Left ventricle myocardium inferior (tissue), 1 donor: Measurements from ENCODE around the gene GBP2. TPM values are rescaled to one million over a fixed set of nuclear protein-coding genes. Genes with fewer than 3 reads are reported as not detected.

ENCODE experiments used
- DNase-seq: peaks from one replicate; pipeline ENCODE4 v3.0.0-alpha.2; 2020
- H3K27ac ChIP-seq: fragments of 200-600 bp; replicated peaks from 2 replicates; pipeline ENCODE4 v1.8.0; 2021
- H3K27me3 ChIP-seq: fragments of 200-600 bp; 2 replicates; pipeline ENCODE4 v1.8.0; 2021; ENCODE audit warnings: low read depth
- H3K36me3 ChIP-seq: fragments of 200-600 bp; 2 replicates; pipeline ENCODE4 v1.8.0; 2021
- H3K4me1 ChIP-seq: fragments of 200-600 bp; 2 replicates; pipeline ENCODE4 v1.8.0; 2021
- H3K4me3 ChIP-seq: fragments of 200-600 bp; 2 replicates; pipeline ENCODE4 v1.8.0; 2021; ENCODE audit warnings: mild to moderate bottlenecking, moderate library complexity
- H3K9me3 ChIP-seq: fragments of 200-600 bp; replicated peaks from 2 replicates; pipeline ENCODE4 v1.8.0; 2021
- CTCF ChIP-seq: fragments of 200-600 bp; IDR thresholded peaks from 2 replicates; pipeline ENCODE4 v1.8.0; 2021; ENCODE audit warnings: antibody characterized with exemption, mild to moderate bottlenecking, borderline replicate concordance
- intact Hi-C: fragments of 100-400 bp; cut with micrococcal nuclease; formaldehyde crosslinking; loops from one replicate; pipeline ENCODE4 v1.11.0; 2022
- total RNA-seq: library from RNA; stranded (reverse); fragmentation: NEBNext Ultra II Directional; extraction: Animal tissue kit (Norgen Biotek cat#: 25700); gene quantifications from one replicate; pipeline ENCODE4 v1.2.1, GENCODE V29; 2021
- donor health status: DM: no; HTN: yes; CAD: no; lungs with severe emphysema.

GBP2 gene
- total RNA-seq, 1 donor from 2014 or later = 8.8 TPM

DNA sequence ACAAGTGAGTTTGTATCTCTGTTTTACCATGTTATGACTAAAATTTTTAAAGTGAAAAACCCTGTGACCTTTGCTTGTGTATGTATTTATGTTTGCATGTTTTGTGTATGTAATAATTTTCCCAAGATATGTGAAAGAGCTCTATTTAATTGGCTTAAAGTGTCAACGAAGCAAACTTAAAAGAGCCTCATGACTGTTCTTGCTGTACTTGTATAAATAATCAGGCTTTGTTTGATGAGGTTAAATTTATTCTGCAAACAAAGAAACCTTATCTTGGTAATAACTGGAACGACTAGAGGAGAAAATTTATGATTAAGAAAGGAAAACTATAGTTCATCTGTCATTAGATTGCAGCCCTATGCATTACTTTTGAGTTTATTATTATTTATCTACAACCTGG lies 43.3 kb upstream of the GBP2 start:
- DNase-seq = no peak
- Histone ChIP-seq H3K36me3 (no peaks in the 10 kb centered on the region), H3K9me3 (no peaks in the 10 kb centered on the region), H3K4me3 (no peak overlapping the region), H3K27me3 (no peaks in the 10 kb centered on the region), H3K4me1 (no peaks in the 10 kb centered on the region), H3K27ac (no peak overlapping the region)
- intact Hi-C loops = no loop called here
- no peak for TF ChIP-seq CTCF

GRCh38 chr1:89167590-89168230 lies 41.8 kb upstream of the GBP2 start:
- TF ChIP-seq CTCF = no peak
- no peak overlapping the region for H3K4me3 ChIP-seq
- no peaks in the 10 kb centered on the region for H3K27me3 ChIP-seq
- DNase-seq = no peak
- H3K4me1 ChIP-seq = no peaks in the 10 kb centered on the region
- no peak overlapping the region for H3K27ac ChIP-seq
- intact Hi-C loops = no loop called here
- H3K9me3 ChIP-seq = no peaks in the 10 kb centered on the region
- H3K36me3 ChIP-seq = no peaks in the 10 kb centered on the region

- intact Hi-C loops = no loop called here
- Histone ChIP-seq H3K36me3 (no peaks in the 10 kb centered on the region), H3K4me1 (no peaks in the 10 kb centered on the region), H3K4me3 (no peak overlapping the region), H3K9me3 (peaks cover 1% of the 10 kb centered on the region), H3K27me3 (no peaks in the 10 kb centered on the region), H3K27ac (no peak overlapping the region)
- DNase-seq = no peak
- TF ChIP-seq CTCF = no peak
These were observed 40.8 kb upstream of the GBP2 start for GRCh38 chr1:89166705-89167104.

DNA sequence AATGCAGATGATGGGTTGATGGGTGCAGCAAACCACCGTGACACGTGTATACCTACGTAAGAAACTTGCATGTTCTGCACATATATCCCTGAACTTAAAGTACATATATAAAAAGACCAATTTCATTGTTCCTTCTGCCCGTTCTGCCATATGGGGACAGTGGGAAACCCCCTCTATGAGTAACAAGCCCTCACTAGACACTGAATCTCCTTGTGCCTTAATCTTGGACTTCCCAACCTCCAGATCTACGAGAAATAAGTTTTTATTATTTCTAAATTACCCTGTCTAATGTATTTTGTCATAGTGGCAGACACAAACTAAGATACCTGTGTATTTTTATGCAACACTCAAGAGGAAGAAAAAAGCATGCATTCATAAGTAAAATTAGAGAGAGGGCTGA lies 39.9 kb upstream of the GBP2 start:
- Histone ChIP-seq H3K4me3 (no peak overlapping the region), H3K4me1 (no peaks in the 10 kb centered on the region), H3K9me3 (peaks cover 10% of the 10 kb centered on the region), H3K36me3 (no peaks in the 10 kb centered on the region), H3K27ac (no peak overlapping the region), H3K27me3 (no peaks in the 10 kb centered on the region)
- TF ChIP-seq CTCF = no peak
- DNase-seq = no peak
- intact Hi-C loops = no loop called here

- Histone ChIP-seq H3K27me3 (no peaks in the 10 kb centered on the region), H3K4me1 (no peaks in the 10 kb centered on the region), H3K4me3 (no peak overlapping the region), H3K36me3 (no peaks in the 10 kb centered on the region), H3K9me3 (peaks cover 3% of the 10 kb centered on the region), H3K27ac (no peak overlapping the region)
- TF ChIP-seq CTCF = no peak
- no peak for DNase-seq
- intact Hi-C loops = no loop called here
These were observed 25.1 kb upstream of the GBP2 start for GRCh38 chr1:89151047-89151446.
